GM12873 (cell line): Measurements from ENCODE around the gene MAP2K4.

ENCODE experiments used
- CTCF ChIP-seq: IDR thresholded peaks from 2 replicates; pipeline ENCODE4 v1.5.1; 2012; ENCODE audit warnings: low read depth, mild to moderate bottlenecking, moderate library complexity, low read length, control low read depth; ENCODE audit not compliant: insufficient read depth; ENCODE audit errors: missing control alignments

The MAP2K4 gene

GRCh38 chr17:12055889-12056288 lies 35.2 kb downstream of the MAP2K4 start:
- no peak for TF ChIP-seq CTCF

- no peak for TF ChIP-seq CTCF
Observed at GRCh38 chr17:12057520-12057919, 36.8 kb downstream of the MAP2K4 start.

- TF ChIP-seq CTCF: no peak
Observed at GRCh38 chr17:12058535-12058934, 37.9 kb downstream of the MAP2K4 start.

- TF ChIP-seq CTCF: no peak
Observed at GRCh38 chr17:12062249-12062648, 41.6 kb downstream of the MAP2K4 start.

GRCh38 chr17:12064395-12064794 lies 43.7 kb downstream of the MAP2K4 start:
- TF ChIP-seq CTCF: no peak

GRCh38 chr17:12067485-12067884 lies 46.8 kb downstream of the MAP2K4 start:
- no peak for TF ChIP-seq CTCF

- no peak for TF ChIP-seq CTCF
Observed at GRCh38 chr17:12068946-12069345, 48.3 kb downstream of the MAP2K4 start.
